UCSD-AML1 (cell line): ENCODE results near the gene SH3GL1.

ENCODE experiments used
- DNase-seq: peaks from one replicate; lab custom pipeline; 2025; ENCODE audit not compliant: unreplicated experiment; lab: John Stamatoyannopoulos, UW

Gene SH3GL1

DNA sequence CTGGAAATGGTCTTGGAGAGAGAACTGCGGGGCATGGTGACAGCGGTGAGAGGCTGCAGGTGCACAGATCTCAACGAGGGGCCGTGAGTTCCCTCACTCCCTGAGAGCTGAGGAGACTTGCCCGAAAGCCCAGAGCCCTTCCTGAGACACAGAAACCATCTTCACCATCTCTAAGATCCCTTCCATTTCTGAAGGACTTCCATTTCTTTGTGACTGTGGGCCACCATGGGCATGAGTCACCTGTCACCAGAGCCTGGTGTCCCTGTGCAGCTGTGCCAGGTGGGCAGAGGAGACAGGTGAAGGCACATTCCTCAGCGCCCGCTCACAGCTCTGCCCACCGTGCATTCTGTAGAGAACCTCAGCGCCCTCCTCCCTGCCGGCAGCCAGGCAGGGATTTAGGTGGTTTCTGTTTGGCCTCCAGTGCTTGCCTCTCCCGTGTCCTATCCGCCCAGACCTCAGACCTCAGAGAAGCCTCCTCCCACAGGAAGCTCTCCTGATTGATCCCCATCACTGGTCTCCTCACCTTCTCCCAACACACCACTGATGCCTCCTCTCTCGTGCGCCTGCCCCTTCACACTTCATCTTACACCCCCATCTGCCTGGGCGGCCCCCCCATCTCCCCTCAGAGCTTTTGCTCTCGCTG lies 24.2 kb downstream of the SH3GL1 start:
- DNase-seq = no peak

DNA sequence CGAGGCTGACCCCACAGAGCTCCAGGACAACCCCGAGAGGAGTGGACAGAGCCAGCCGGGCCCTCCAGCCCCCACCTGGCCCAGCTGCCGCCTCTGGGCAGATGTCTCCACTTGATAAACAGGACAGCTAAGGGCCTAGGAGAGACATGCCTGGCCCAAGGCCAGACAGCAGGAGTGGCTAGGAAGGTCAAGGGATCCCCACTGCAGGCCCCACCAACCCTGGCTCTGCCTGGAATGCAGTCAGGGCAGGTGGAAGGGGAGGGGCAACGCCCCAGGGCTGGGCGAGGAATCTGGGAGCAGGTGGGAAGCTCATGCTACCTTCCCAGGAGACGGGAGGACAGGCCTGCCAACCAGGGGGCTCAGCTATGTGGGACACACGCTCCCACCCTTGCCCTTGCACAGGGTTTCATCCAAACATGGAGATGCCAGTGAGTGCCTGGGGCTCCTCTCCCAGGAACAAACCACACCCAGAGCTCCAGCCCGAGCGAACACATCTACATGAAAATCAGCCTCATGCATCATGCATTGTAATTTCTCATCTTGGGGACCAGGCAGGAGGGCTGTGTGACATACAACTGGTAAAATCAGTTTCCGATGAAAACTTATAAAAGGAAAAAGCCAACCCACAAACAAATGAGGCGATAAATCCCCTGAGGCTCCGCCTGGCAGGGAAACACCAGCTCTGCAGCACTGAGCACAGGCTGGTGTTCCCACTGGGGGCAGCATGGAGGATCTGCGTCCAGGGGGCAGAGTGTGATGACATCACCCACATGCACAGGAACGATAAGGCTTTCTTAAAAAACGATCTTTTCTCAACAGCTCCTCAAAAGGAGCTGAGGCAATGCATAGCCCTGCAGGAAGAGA lies 25.0 kb downstream of the SH3GL1 start:
- DNase-seq = peak; percentile 44

DNA sequence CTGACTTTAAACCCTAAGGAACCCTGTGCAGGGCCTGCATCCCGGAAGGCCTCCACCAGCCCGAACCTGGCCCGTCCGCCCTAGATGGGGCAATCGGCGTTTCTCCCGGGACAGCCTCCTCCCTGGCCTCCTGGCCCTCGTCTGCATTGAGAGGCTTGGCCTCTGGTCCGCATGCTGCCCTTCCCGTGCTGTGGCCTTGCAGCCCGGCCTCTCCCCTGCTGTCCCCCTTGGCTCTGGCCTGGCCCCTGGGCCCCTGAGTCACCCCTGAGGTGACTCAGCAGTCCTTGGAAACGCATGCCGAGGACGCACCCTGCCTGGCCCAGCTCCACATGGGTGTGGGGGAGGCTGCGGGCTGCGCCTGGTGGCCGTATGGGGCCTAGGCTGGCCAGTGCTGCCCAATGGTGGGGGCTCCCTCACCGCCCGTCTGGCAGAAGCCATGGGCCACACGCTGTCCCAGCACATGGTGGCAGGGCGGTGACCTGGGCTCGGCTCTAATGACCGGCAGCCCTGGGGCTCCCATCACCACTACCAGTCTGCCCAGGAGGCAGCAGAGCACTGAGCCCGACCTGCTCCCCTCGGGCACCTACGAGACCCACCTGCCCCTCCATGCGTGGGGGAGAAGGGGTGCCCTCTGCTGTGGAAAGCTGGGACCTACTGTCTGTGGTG lies 25.7 kb downstream of the SH3GL1 start:
- peak; percentile 36 for DNase-seq

DNA sequence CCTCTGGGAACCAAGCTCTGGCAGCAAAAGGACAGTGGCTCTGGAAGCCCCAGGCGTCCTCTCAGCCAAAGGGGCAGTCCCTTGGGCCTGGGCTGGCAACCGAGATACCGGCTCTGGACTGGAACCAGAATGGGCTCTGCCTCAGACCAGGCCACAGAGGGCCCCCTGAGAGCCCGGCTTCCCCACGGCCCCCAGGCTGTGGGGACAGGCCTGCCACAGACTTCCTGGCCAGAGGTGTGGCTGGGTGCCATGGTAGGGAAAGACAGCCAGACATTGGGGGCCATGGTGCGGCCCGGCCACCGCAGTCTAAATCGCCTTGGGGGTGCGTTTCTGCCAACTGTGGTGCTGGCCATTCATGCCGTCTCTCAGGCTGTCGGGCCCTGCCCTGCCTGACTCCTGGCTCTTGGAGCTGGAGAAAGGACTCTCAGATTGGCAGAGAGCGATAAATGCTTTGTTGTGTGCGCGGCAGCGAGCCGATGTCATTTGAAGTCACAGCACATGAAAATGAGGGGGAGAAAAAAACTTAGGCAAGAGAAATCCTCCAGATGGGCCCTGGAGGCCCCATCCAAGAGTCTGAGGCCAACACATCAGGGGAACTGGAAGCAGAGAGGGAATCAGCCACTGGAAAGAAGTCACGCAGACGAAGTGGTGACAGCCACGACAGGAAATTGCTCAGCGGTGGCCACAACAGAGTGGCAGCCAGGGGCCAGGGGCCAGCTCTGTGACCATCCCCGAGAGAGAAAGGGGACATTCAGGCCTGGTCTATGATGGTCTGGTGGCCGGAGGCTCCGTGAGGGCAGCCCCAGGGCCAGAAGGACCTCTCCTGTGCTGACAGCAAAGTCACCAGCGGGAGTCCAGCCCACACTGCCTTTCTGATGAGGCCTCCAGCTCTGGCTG lies 26.5 kb downstream of the SH3GL1 start:
- DNase-seq = peak; percentile 42

DNA sequence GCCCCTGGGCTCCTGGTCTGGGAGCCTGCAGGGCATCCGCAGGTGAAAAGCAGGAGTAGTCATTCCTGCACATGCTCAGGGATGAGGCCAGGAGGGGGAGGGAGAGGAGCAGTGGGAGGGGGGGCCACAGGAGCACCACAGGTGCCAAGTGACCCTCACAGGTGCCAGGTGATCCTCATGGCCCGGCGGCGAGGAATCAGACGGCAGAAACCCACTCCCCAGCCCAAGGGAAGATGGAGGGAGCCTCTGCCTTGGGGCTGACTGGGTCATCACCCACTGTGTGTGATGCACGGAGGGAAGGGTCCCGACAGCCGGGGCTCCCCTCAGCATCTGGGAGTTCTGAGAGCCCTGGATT lies 27.4 kb downstream of the SH3GL1 start:
- no peak for DNase-seq

DNA sequence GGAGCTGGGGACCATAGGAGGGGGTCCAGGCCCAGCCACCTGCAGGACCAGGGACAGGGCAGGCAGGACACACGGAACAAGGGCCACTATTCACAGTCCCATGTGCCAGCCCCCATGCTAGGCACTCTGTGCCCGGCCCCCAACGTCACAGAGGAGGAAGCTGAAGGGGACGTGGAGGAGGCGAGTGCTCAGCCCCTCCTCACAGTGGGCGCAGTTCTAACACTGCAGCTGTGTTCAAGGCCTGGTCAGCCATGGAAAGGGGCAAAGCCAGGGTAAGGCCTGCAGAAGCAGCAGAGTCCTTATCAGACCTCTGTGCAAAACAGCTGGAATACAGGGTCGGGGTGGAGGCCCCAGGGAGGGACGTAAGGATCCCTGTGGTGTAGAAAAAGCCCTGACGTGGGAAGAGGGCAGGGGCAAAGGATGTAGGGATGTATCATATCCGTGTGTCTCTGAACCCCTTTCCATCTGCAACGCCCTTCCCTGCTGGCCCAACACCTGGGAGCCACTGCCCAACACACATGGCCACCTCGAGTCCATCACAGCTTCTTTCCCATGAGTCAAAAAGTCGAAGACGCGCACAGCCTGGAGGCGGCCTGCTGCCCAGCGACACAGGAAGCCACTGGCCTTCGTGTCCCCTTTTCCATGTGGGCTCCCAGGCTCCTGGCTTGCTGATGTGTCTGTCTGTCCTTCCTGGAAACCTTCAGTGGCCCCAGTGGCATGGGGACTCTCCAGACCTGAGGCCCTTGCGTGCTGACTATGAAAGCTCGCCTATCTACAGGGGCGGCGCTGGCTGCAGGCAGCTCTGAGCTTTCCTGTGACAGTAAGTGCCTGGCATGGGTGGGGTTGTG lies 28.0 kb downstream of the SH3GL1 start:
- DNase-seq = no peak

DNA sequence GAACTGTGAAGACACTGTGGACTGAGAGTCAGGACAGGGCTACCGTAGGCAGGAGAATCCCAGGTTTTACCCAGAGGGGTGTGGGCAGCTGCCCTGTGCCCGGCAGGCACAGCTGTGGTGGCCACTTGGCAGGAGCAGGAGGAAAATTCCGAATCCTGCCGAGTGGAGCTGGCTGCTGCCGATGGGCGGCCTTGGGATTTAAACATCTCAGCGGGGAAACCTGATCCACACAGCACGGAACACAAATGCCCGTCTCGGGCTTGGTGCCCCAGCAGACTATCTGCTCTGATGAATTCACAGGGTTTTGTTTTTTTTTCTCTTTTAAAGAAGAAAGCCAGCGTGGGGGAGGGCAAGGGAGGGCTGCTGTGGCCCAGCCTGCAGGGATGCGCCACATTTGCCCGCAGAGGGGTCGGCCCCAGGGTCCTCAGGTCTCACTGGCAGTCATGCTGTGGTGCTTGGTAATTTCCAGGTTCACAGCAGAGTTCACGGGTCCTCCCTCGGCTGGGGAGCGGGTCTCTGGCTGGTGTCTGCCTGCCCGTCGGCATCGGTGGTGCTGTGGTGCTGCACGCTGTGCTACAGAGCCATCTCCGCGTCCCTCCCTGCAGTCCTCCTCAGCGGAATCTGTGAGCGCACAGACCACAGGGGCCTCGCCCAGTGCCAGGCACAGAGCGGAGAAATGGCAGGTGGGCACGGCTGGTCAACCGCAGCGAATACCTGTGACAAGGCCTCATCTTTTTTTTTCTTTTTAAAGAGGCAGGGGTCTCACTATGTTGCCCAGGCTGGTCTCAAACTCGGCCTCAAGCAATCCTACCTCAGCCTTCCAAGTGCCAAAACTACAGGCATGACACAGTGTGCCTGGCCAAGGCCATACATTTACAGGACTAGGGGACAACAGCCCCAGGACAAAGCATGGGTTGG lies 28.8 kb downstream of the SH3GL1 start:
- DNase-seq = no peak

DNA sequence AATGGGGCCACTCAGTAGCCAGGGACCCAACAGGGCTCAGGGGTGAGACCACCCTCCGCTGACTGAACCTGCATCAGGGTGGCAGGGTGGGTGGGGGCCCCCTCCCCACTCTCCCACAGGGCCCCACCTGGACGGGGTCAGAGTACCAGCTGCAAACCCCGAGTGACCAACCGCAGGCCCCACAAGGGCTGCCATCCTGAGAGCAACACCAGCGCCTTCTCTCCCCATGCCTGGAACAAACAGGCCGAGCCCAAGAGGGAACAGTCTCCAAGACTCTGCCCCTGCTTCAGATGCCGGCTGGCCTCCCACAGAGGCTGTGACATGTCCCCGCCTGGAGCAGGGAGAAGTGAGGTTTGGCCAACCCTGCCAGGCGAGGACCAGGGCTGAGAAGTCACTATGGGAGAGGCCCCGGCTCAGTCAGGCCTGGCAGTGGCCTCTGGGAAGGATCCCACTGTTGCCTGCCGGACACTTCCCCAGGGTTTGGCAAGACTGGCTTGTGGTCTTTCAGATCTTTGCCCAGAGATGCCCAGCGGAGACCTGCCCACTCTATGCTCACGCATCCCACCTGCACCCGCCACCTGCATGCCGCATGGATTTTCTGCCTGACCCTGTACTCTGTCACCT lies 29.8 kb downstream of the SH3GL1 start:
- no peak for DNase-seq

DNA sequence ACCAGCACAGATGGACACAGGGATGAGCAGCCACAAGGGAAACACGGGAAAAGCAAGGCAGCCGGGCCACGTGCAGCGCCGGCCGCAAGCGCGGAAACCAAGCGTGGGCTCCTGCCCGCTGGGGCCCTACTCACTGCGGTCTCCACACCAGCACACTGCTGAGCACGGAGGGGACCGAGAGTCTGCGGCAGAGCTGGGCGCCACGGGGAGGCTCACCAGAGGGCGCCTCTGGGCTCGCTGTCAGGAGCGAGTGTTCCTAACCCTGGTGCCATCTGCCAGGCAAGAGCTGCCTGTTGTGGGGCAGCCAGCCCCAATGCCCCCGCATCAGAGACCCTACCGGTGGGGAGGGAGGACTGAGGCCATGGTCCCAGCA lies 30.5 kb downstream of the SH3GL1 start:
- peak; percentile 85 for DNase-seq

DNA sequence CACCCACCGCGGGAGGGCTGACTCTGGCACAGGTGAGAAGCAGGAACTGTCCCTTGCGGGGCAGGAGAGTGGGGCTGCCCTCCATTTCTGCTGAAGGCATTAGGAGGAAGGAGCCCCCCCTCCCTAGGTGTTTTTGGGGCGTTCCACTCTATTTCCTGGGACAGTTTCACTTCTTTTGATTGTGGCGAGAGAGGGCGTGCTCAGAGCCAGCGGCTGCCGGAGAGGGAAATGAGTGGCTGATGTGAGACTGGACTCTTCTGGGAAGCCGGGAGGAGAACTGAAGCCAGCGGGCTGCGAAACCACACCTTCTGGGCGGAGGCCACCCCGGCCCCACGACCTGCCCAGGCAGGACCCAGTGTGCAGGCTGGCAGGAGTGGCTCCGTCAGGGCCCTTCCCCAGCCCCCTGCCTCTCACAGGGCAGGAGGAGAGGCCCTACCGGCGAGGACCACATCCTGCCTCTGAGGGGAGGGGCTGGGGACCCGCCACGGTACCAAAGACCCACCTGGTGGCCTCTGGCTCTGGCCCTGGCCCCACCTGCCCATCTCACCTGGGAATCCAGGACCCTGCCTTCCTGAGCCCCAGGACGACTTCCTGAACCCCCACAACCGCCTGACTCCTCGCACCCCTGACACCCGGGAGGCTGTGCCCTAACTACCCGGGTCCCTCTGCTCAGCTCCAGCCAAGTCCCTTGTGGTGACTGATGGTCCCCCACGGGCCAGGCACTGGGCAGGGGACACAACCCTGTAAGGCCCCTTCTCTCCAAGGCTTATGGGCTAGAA lies 31.0 kb downstream of the SH3GL1 start:
- peak; percentile 78 for DNase-seq

DNA sequence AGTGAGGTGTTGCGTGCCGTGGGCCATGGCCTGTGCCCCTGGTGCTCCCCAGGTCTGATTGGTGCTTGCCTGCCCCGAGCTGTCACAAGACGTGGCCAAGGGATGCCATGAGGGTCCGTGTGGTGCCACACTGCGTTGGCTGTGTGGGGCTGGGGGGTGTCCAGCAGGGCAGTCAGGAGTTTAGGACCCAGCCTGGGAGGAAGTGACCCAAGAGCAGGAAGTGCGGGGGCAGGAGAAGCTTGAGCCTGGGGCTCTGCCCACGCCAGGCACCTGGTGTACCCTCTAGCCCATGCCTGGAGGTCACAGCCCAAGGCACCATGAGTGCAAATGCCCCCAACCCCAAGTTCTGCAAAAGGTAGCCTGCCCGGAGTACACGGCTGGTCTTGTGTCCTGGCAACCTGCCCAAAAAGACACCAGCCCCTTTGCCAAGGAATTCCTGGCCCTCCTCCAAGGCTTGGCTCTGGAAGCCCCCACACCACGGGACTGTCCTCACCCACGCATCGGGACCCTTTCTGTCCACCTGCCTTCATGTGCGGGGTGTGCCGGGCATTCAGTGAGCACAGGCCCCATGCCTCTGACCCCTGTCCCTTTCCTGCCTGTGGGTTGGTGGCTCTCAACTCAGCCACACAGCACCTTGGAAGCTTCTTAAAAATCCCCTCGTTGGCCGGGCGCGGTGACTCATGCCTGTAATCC lies 32.1 kb downstream of the SH3GL1 start:
- DNase-seq = no peak

DNA sequence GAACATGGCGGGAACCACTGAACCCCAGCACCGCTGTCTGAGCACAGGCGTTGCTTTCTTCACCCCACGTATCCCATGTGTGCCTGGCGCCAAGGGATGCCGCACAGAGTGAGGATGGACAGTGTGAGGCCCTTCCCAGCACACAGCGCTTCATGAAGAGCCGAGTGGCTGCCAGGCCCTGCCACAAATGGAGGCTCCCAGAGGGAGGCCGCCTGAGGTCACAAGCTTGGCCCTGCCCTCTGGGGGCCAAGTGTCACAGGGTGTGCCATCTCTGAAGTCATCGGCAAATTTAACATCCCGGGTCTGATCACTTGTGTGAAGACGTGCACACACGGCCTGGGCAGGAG lies 32.6 kb downstream of the SH3GL1 start:
- no peak for DNase-seq

DNA sequence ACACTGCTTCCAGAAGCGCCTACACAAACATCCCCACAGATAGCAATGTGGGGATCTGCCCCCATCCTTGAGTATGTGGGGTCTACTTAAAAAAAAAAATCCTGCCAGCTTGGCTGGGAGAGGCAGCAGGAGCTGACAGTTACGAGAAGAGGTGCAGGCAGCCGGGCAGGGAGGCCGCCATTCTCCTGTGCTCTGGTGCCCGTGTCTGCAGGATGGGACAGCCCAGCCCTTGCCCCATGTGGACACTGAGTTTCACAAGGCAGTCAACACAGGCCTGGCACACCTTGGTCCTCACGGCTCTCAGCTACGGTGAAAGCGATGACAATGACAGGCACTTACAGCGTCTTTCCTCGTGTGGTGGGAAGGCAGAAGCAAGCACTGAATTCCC lies 33.0 kb downstream of the SH3GL1 start:
- DNase-seq = no peak

DNA sequence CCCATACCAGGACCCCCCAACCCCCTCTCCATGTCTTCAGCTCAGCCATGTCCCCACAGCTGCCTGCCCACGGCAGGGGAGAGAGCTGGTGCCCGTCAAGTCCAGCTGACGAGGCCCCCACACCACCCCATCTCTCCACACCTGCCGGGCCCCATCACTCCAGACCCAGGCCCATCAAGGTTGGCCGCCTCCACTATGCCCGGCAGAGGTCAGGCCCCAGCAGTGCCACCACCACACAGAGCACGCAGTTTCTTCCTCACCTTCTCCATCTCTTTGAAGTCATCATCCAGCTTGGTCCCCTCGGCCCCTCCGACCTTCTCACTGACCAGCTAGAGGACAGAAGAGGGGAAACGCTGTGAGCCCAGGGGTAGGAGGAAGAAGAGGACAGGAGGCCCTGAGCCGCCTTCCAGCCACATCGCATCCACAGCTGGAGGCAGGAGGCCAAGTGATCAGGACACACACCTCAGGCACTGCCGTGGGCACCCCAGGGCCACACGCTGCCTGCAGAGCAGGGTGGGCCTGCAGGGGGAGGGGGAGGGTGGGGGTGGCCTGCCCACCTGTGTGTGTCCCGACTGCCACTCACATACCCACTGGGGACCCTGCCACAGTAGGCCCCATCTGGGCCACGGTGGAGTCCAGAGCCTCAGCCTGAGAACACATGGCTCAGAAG lies 33.5 kb downstream of the SH3GL1 start:
- no peak for DNase-seq

DNA sequence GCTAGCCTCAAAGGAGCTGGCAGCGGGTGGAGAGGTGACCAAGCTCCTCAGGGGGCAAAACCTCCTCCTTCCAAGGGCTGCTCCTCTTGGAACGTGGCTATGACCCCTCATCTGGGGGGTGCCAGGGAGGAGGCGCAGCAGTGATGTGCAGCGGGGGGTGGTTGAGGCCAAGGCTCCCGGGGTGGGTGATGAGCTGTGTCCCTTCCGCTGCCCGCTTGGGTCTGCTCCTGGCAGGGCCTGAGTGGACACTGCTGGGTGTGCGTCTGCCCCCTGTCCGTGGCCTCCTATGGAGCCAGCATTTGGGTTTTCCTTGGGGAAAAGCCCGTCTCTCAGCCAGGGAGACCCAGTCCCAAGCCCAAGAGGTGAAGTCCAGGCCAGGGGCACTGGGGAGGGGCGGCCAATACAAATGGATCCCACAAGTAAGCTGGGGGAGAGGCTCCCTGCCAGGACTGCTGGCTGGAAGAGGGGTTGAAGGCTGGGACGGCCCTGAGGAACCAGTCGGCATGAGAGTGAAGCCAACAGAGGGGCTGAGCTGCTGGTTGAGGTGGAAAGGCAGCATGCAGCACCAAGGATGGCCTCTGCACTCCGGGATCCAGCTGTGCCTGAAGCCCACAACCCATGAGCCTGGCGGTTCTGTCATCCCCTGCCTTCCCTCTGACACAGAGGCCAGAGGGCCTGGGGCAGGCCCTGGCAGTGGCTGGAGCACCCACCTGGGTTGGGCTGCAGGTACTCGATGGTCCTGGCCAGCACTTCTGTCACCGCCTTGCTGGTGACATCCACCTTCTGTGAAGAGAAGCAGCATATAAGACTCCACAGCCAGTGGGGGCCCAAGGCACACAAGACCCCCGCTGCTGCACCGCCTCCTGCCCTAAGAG lies 34.3 kb downstream of the SH3GL1 start:
- DNase-seq = no peak

DNA sequence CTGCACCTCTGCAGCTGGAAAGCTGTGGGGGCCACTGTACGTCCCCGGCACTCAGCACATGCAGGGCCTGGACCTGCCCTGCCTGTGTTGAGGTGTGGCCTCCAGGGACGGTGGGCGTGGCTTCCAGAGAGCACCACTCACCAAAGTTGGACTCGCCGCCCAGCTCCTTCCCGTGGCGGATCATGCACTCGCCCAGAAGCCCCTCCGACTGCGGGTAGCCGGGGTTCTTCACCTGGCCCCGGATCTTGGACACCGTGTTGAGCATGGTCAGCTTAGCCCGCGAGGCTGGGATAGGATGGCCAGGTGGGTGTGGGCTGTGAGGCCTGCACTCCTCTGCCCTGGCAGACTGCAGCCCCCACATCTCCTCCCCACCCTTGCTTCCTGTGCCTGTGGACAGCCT lies 35.0 kb downstream of the SH3GL1 start:
- DNase-seq = no peak
